Left colon (tissue), 2 donors: ENCODE data around the gene SPAG16. TPM values are rescaled to one million over a fixed set of nuclear protein-coding genes. Genes with fewer than 3 reads are reported as not detected.

Experiments used
- ATAC-seq: fragments of 200-7000 bp; cut with Tn5 transposase; one replicate; pipeline ENCODE4 v1.9.1; 2020; ENCODE audit warnings: mild to moderate bottlenecking, moderate library complexity
- DNase-seq, 2 donors: peaks; one replicate each; pipeline ENCODE4 v3.0.0-alpha.2; 2020
- intact Hi-C, 2 donors: fragments of 100-400 bp; cut with DNase I in 1 of 2; cut with micrococcal nuclease in 1 of 2; formaldehyde crosslinking; loops; one replicate each; pipeline versions ENCODE4 v1.11.2 to v1.14.0; 2022; cut with DNase I, micrococcal nuclease
- total RNA-seq, 2 donors: library from RNA; stranded (reverse); fragmentation: NEBNext Ultra II Directional; extraction: Animal tissue kit (Norgen Biotek cat#: 25700); gene quantifications; one replicate each; pipeline ENCODE4 v1.2.1, GENCODE V29; 2021
- donor health status: DM: no; HTN: no; CAD: no.
- donor health status: DM: yes; HTN: yes; CAD: no.

SPAG16 gene
- total RNA-seq, 2 donors from 2014 or later = 21.0 to 21.8 TPM

- DNase-seq = no peak
- intact Hi-C loops = no loop called here
- no peak for ATAC-seq
Measured at GRCh38 chr2:214246417-214246816, 962.2 kb downstream of the SPAG16 start.

- DNase-seq (no peak), ATAC-seq (no peak)
- intact Hi-C loops = no loop called here
Measured at GRCh38 chr2:214247531-214247930, 963.3 kb downstream of the SPAG16 start.

GRCh38 chr2:214255046-214255445 is 970.8 kb downstream of the SPAG16 start:
- intact Hi-C loops = no loop called here
- DNase-seq (no peak), ATAC-seq (no peak)

GRCh38 chr2:214261683-214262082 is 977.4 kb downstream of the SPAG16 start:
- DNase-seq = no peak
- intact Hi-C loops = no loop called here
- ATAC-seq = no peak

- intact Hi-C loops = no loop called here
Measured at GRCh38 chr2:214264171-214264570, 979.9 kb downstream of the SPAG16 start.

GRCh38 chr2:214265991-214266489 is 981.8 kb downstream of the SPAG16 start:
- intact Hi-C loops = no loop called here
- ATAC-seq (no peak), DNase-seq (no peak)

More at GRCh38 chr2:214264171-214264570, 979.9 kb downstream of the SPAG16 start:
- ATAC-seq = no peak
- DNase-seq = no peak

GRCh38 chr2:214277880-214278279 is 993.6 kb downstream of the SPAG16 start:
- no peak for ATAC-seq
- no peak for DNase-seq
- intact Hi-C loops = no loop called here

GRCh38 chr2:214286011-214286410 is 1001.7 kb downstream of the SPAG16 start:
- intact Hi-C loops = no loop called here
- DNase-seq (no peak), ATAC-seq (no peak)

GRCh38 chr2:214293593-214293992 is 1009.3 kb downstream of the SPAG16 start:
- intact Hi-C loops = no loop called here
- DNase-seq (no peak), ATAC-seq (no peak)

- DNase-seq (no peak), ATAC-seq (no peak)
- intact Hi-C loops = no loop called here
Measured at GRCh38 chr2:214294426-214294825, 1010.2 kb downstream of the SPAG16 start.

- DNase-seq = no peak
- ATAC-seq = no peak
- intact Hi-C loops = no loop called here
Measured at GRCh38 chr2:214297423-214297822, 1013.2 kb downstream of the SPAG16 start.

- intact Hi-C loops = no loop called here
- ATAC-seq = no peak
Measured at GRCh38 chr2:214310319-214310718, 1026.1 kb downstream of the SPAG16 start.

GRCh38 chr2:214311031-214311533 is 1026.8 kb downstream of the SPAG16 start:
- intact Hi-C loops = no loop called here
- no peak for ATAC-seq

More at GRCh38 chr2:214310319-214310718, 1026.1 kb downstream of the SPAG16 start:
- DNase-seq = no peak

GRCh38 chr2:214311931-214312749 is 1027.9 kb downstream of the SPAG16 start:
- DNase-seq = no peak

More at GRCh38 chr2:214311031-214311533, 1026.8 kb downstream of the SPAG16 start:
- no peak for DNase-seq

GRCh38 chr2:214315324-214315723 is 1031.1 kb downstream of the SPAG16 start:
- ATAC-seq (no peak), DNase-seq (no peak)
- intact Hi-C loops = no loop called here

More at GRCh38 chr2:214311931-214312749, 1027.9 kb downstream of the SPAG16 start:
- ATAC-seq = no peak
- intact Hi-C loops = no loop called here

GRCh38 chr2:214320211-214320610 is 1035.9 kb downstream of the SPAG16 start:
- ATAC-seq (no peak), DNase-seq (no peak)
- intact Hi-C loops = no loop called here

- DNase-seq (no peak), ATAC-seq (no peak)
- intact Hi-C loops = no loop called here
Measured at GRCh38 chr2:214322662-214323061, 1038.4 kb downstream of the SPAG16 start.

- no peak for ATAC-seq
- intact Hi-C loops = no loop called here
Measured at GRCh38 chr2:214325404-214325803, 1041.1 kb downstream of the SPAG16 start.

GRCh38 chr2:214328941-214329340 is 1044.7 kb downstream of the SPAG16 start:
- intact Hi-C loops = no loop called here

More at GRCh38 chr2:214325404-214325803, 1041.1 kb downstream of the SPAG16 start:
- no peak for DNase-seq

GRCh38 chr2:214341646-214342045 is 1057.4 kb downstream of the SPAG16 start:
- intact Hi-C loops = no loop called here
- DNase-seq = no peak

More at GRCh38 chr2:214328941-214329340, 1044.7 kb downstream of the SPAG16 start:
- no peak for ATAC-seq
- no peak for DNase-seq

More at GRCh38 chr2:214341646-214342045, 1057.4 kb downstream of the SPAG16 start:
- ATAC-seq = no peak
